Kidney (tissue), 14 donors: ENCODE results near the gene SLC35G6. TPM values are rescaled to one million over a fixed set of nuclear protein-coding genes. Genes with fewer than 3 reads are reported as not detected.
A peak's percentile ranks its signal among the peaks of the same experiment; 100 is the strongest.

Experiments used
- DNase-seq, 5 donors: peaks; one replicate each; pipeline ENCODE4 v3.0.0-alpha.2; 2013 to 2020
- FAIRE-seq: peaks from 2 replicates; lab custom pipeline; 2012; peaks lifted over from hg19 to GRCh38; lab: Jason Lieb, UNC
- H3K27ac ChIP-seq, 2 donors: one replicate each; pipeline ENCODE4 v1.7.0; 2013; ENCODE audit warnings: low read depth in 2 of 2, low read length in 2 of 2, inconsistent platforms in 1 of 2
- H3K27me3 ChIP-seq: one replicate; pipeline ENCODE4 v1.7.1; 2013; ENCODE audit warnings: low read length, inconsistent platforms; ENCODE audit not compliant: control insufficient read depth, insufficient read depth
- H3K36me3 ChIP-seq, 3 donors: one replicate each; pipeline versions ENCODE4 v1.7.0 to v1.7.1; 2013; ENCODE audit warnings: low read length in 3 of 3, control low read depth in 1 of 3, inconsistent platforms in 1 of 3; ENCODE audit not compliant: insufficient read depth in 3 of 3, control insufficient read depth in 2 of 3
- H3K4me1 ChIP-seq, 3 donors: one replicate each; pipeline versions ENCODE4 v1.7.0 to v1.7.1; 2013; ENCODE audit warnings: low read length in 3 of 3, inconsistent platforms in 1 of 3, low read depth in 1 of 3; ENCODE audit not compliant: control insufficient read depth in 2 of 3, insufficient read depth in 2 of 3
- H3K4me3 ChIP-seq, 3 donors: one replicate each; pipeline versions ENCODE4 v1.7.0 to v1.8.1; 2013; ENCODE audit warnings: low read length in 3 of 3, control low read depth in 1 of 3, inconsistent platforms in 1 of 3
- H3K9ac ChIP-seq, 3 donors: one replicate each; pipeline versions ENCODE4 v1.7.0 to v1.7.1; 2013; ENCODE audit warnings: low read length in 3 of 3, control low read depth in 1 of 3, inconsistent platforms in 1 of 3
- H3K9me3 ChIP-seq, 3 donors: one replicate each; pipeline versions ENCODE4 v1.7.0 to v1.7.1; 2013; ENCODE audit warnings: low read length in 3 of 3, control low read depth in 1 of 3, inconsistent platforms in 1 of 3; ENCODE audit not compliant: control insufficient read depth in 2 of 3, insufficient read depth in 1 of 3
- CTCF ChIP-seq: IDR thresholded peaks from 3 replicates; pipeline ENCODE4 v1.5.1; 2012; ENCODE audit warnings: mild to moderate bottlenecking, moderate library complexity, borderline replicate concordance; ENCODE audit not compliant: insufficient read depth; ENCODE audit errors: extremely low read depth
- intact Hi-C: fragments of 100-400 bp; cut with DNase I; formaldehyde crosslinking; loops from one replicate; pipeline ENCODE4 v1.11.1; 2022
- polyA plus RNA-seq: library from polyadenylated mRNA; stranded (reverse); fragments of 350-450 nt; fragmentation: Illumina TruSeq; extraction: RNeasy Lipid Tissue Mini Kit (QIAGEN cat#74804); gene quantifications from one replicate; pipeline ENCODE4 v1.2.3, GENCODE V29; 2014; ENCODE audit warnings: low read depth, low replicate concordance; ENCODE audit not compliant: insufficient read depth
- total RNA-seq: library from RNA; stranded (reverse); fragmentation: NEBNext Ultra II Directional; extraction: Animal tissue kit (Norgen Biotek cat#: 25700); gene quantifications from one replicate; pipeline ENCODE4 v1.2.1, GENCODE V29; 2021
- donor health status: control.
- donor health status: control.
- donor health status: control.
- donor health status: control.
- donor health status: control.
- donor health status: DM: yes; HTN: yes; CAD: no.
- donor health status: Normal renal cell carcinoma (clear cell type).

SLC35G6 gene
- total and polyA plus RNA-seq, 2 donors from 2014 or later = not detected

DNA sequence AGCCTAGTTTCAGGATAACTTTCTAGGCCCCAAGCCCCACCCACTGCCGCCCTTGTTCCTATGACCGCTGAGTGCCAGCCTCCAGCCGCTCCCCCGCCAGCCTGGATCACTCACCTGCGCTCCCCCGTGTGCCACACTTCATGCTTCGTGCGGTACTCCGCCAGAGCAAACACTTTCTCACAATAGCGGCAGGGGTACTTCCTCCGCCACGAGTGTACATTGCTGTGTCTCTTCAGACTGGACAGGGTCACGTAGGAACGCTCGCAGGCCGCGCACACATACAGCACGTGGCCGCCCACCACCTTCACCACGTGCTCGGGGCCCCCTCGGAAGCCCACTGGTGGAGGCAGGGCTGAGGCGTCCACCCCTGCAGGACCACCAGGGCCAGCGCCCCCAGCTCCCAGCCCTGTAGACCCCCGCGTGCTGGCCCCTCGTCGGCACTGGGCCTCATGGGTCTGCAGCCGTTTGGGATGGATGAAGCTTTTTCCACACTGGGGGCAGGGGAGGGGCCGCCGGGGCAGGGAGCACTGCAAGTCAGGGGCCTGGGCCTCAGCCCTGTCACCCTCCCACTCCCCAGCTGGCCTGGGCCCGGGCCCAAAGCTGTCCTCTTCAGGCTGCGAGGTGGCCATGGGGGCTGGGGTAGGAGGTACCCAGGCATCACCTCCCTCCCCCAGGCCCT lies 15.5 kb upstream of the SLC35G6 start:
- no peak for FAIRE-seq
- no peaks in the 10 kb centered on the region for H3K9me3 ChIP-seq
- no peaks in the 10 kb centered on the region for H3K27me3 ChIP-seq
- H3K4me1 ChIP-seq = peaks cover 0 to 6% (median 4%) of the 10 kb centered on the region in 3 donors
- intact Hi-C loops = no loop called here
- H3K27ac ChIP-seq = peak overlapping the region; percentile 55 to 72
- H3K36me3 ChIP-seq = peaks cover 0 to 9% (median 5%) of the 10 kb centered on the region in 3 donors
- TF ChIP-seq CTCF = no peak
- no peak overlapping the region for H3K9ac ChIP-seq
- H3K4me3 ChIP-seq = no peak overlapping the region
- peak; percentile 64 to 82 (median 78) for DNase-seq

DNA sequence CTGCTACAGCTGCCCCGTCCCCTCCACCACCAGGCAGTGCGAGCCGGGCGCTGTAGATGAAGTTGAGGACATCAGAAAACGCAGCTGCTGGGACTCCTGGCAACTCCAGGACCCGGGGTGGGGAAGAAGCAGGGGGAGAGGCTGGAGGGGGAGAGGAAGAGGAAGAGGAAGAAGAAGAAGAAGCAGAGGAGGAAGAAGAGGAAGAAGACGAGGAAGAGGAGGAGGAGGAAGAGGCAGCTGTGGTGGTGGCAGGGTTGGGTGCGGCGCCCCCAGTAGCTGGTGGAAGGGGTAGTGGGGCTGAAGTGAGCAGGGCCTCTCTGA lies 15.0 kb upstream of the SLC35G6 start:
- FAIRE-seq (no peak), DNase-seq (no peak)
- no peaks in the 10 kb centered on the region for H3K9me3 ChIP-seq
- no peak for TF ChIP-seq CTCF
- peaks cover 0 to 9% (median 5%) of the 10 kb centered on the region in 3 donors for H3K36me3 ChIP-seq
- intact Hi-C loops = no loop called here
- no peak overlapping the region for H3K4me3 ChIP-seq
- H3K27me3 ChIP-seq = no peaks in the 10 kb centered on the region
- no peak overlapping the region for H3K9ac ChIP-seq
- H3K27ac ChIP-seq = peak overlapping the region; percentile 55 to 72
- H3K4me1 ChIP-seq = peaks cover 0 to 6% (median 4%) of the 10 kb centered on the region in 3 donors

GRCh38 chr17:7466639-7467341 lies 14.5 kb upstream of the SLC35G6 start:
- peaks cover 0 to 9% (median 5%) of the 10 kb centered on the region in 3 donors for H3K36me3 ChIP-seq
- FAIRE-seq (no peak), DNase-seq (peak in 2 of 5 donors; percentile 40 to 94)
- intact Hi-C loops = no loop called here
- no peaks in the 10 kb centered on the region for H3K9me3 ChIP-seq
- peak overlapping the region; percentile 55 to 72 for H3K27ac ChIP-seq
- H3K4me1 ChIP-seq = peaks cover 0 to 6% (median 4%) of the 10 kb centered on the region in 3 donors
- no peak overlapping the region for H3K4me3 ChIP-seq
- H3K27me3 ChIP-seq = no peaks in the 10 kb centered on the region
- H3K9ac ChIP-seq = no peak overlapping the region
- no peak for TF ChIP-seq CTCF
